Gastrocnemius medialis (tissue), 4 donors: Measurements from ENCODE around the gene DMD.

Experiments used
- POLR2A ChIP-seq, 2 donors: fragments of 450-650 bp; IDR thresholded peaks; one replicate each; pipeline ENCODE4 v1.6.1; 2017; ENCODE audit warnings: antibody characterized with exemption in 2 of 2, mild to moderate bottlenecking in 2 of 2, moderate library complexity in 2 of 2
- TF ChIP-seq, protein P1 (sequence below), 5 experiments: fragments of 450-650 bp in 3 of 5; fragments of 200-600 bp in 2 of 5; sonication (generic) in 2 of 5; IDR thresholded peaks in 4 of 5; conservative IDR thresholded peaks in 1 of 5; 1 replicate in 4 of 5; 2 replicates in 1 of 5; pipeline ENCODE4 v1.5.1; 2016 to 2019; ENCODE audit warnings: antibody characterized with exemption in 5 of 5, mild to moderate bottlenecking in 3 of 5, moderate library complexity in 3 of 5

GRCh38 chrX:31225819-31226218, 1985.5 kb downstream of the DMD start:
- TF ChIP-seq, protein P1, sequence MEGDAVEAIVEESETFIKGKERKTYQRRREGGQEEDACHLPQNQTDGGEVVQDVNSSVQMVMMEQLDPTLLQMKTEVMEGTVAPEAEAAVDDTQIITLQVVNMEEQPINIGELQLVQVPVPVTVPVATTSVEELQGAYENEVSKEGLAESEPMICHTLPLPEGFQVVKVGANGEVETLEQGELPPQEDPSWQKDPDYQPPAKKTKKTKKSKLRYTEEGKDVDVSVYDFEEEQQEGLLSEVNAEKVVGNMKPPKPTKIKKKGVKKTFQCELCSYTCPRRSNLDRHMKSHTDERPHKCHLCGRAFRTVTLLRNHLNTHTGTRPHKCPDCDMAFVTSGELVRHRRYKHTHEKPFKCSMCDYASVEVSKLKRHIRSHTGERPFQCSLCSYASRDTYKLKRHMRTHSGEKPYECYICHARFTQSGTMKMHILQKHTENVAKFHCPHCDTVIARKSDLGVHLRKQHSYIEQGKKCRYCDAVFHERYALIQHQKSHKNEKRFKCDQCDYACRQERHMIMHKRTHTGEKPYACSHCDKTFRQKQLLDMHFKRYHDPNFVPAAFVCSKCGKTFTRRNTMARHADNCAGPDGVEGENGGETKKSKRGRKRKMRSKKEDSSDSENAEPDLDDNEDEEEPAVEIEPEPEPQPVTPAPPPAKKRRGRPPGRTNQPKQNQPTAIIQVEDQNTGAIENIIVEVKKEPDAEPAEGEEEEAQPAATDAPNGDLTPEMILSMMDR (IDR thresholded peaks at IDR 0.05 in 4 of 5, conservative IDR thresholded peaks at IDR 0.05 in 1 of 5), result no peak
- TF ChIP-seq POLR2A (IDR thresholded peaks at IDR 0.05), result no peak
